Putamen (tissue), 1 donor: ENCODE measurements around the gene SCGB3A1.

Experiments
- DNase-seq: peaks from one replicate; pipeline ENCODE4 v3.0.0-alpha.2; 2016; ENCODE audit warnings: low spot score

SCGB3A1 gene

DNA sequence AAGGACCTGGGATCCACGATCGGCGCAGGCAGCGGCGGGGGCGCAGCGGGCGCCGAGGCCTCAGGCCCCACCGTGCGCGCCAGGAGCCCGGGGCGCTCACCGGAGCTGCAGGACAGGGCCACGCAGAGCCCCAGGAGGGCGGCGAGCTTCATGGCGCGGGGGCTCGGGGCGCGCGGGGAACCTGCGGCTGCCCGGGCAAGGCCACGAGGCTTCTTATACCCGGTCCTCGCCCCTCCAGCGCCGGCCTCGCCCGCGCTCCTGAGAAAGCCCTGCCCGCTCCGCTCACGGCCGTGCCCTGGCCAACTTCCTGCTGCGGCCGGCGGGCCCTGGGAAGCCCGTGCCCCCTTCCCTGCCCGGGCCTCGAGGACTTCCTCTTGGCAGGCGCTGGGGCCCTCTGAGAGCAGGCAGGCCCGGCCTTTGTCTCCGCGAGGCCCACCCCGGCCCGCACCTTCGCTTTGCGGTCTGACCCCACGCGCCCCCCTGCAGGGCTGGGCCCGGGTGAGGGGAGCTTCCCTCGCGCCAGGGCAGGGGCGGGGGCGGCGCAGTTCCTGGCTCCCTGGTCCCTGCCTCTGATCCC, at the start of gene SCGB3A1:
TSS of gene SCGB3A1 (minus strand) at position 189 of the 577 bp plus-strand sequence. CDS start at position 152, 37 bp downstream.
- DNase-seq = no peak

DNA sequence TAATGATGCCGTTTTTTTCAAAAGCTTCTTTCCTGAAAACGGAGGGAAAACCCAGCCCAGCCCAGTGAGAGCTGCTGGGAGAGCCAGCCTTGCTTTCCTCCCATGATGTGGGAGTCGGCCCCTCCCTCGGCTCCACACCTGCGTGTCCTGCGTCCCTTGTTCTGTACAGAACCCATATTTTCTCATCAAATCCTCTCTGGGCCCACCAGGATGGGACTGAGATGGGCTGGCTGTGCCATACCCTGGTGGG, 49.2 kb upstream of the SCGB3A1 start:
- DNase-seq = no peak

- DNase-seq = no peak
Measured at GRCh38 chr5:180639741-180640610, 48.7 kb upstream of the SCGB3A1 start.

DNA sequence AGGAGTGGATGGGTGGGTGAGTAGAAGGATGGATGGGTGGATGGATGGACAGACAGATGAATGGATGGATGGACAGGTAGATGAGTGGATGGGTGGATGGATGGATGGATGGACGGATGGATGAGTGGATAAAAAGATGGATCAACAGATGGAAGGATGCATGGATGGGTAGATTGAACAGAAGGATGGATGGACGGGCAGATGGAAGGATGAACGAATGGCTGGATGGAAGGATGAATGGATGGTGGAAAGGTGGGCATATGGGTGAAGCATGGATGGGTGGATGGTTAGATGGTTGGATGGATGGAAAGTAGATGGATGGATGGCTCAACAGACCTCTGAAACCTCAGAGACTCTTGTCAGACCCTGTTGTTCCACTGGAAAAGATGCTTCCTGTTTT, 48.0 kb upstream of the SCGB3A1 start:
- DNase-seq = no peak

DNA sequence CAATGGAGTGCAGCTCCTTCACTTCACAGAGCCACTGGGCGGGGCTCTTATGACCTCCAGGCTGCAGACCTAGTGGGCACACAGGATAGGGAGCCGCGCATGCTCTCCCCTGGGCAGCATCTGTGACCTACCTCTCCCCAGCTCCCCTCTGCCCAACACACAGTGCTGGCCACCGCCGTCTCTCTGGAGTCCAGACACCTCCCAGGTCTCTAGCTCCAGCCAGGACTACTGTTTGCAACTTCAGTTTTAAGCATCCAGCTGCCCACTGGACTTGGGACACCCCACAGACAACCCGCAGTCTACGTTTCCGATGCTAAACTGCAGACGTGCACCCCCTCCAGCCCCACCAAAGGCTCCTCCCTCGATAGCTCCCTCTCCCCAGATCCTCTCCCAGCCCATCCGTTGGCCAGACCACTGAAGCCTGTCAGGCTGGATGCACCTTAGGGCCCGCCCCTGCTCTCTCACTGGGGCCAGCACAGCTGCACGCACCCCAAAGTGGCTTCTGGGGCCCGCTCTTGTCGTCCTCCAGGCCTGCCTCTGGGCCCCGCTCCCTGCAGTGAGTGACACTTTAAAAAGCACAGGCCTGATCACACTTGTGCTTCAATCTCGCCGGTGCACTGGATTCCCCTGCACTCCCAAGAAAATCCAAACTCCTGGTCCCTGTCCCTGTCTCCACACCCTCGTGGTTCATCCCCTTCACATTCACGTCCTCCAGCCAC, 46.8 kb upstream of the SCGB3A1 start:
- no peak for DNase-seq

GRCh38 chr5:180636403-180637075, 45.2 kb upstream of the SCGB3A1 start:
- DNase-seq = no peak

DNA sequence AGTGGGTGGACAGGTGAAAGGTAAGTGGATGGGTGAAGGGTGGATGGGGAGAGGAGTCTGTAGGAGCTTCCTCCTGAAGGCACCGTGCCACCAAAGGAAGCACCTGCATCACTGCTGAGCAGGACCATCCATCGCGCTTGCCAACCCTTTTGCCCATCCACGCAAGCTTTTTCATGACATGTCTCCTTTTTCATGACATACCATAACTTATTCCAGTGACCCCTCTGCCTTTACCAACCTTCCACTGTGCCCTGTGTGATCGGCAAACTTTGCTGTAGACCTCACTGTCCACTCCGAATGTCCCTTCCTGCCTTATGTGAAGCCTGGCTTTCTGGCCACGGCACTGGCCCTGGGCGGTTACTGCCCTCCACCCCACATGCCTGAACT, 44.7 kb upstream of the SCGB3A1 start:
- no peak for DNase-seq

DNA sequence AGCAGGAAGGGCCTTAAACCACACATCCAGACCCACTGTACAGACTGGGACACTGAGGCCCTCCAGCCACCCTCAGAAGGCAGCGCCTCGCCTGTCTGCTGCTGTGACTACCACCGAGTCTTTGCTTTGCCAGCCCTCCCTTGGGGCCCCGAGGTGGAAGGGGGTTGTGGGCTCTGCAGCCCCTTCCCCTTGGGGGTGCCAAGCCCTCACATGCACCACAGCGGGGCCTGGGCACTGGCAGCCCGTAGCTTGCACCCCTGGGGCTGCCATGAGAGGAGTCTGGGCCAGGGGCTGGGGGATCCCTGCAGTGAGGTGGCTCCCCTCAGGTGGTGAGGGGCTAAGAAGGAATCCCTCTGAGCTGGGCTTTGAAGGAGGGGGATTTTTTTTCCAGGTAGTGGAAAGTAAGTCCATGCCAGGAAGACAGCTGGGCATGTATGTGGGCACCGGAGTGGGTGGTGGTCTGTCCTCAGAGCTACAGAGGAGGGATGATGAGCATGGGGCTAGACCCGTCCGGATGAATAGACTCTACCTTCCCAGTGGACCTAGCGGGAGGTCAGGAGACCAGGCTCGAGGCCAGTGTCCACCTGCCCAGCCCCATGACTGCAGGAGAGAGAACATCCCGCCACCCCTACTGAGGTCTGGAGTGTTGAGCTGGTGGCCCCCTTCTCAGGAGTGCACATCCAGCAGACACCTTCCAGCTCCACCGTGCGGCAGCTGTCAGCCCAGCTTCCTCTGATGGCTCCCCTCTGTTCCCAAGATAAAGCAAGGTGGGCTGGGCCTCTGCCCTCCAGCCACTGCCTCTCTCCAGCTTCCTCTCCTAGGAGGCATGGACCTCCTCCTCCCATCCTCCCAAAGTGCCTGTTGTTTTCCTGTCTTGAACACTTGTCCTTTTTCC, 42.2 kb upstream of the SCGB3A1 start:
- DNase-seq = no peak

DNA sequence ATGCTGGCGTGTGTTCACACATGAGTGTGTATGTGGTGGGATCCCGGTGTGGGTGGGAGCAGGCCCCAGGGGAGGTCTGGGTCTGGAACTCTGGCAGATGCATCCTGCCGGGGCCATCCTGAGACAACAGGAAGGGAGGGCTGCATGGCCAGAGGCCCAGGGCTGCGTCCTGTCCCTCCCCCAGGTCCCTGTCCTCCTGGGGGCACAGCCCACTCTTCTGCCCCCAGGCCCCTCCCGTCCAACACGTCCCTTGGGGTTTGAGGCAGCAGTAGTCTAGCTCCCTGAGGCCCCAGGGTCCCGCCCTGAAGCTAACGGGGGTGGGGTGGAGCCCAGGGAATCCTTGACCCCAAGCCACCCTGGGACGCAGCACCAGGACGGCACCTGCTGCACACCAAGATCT, 41.5 kb upstream of the SCGB3A1 start:
- DNase-seq = no peak

DNA sequence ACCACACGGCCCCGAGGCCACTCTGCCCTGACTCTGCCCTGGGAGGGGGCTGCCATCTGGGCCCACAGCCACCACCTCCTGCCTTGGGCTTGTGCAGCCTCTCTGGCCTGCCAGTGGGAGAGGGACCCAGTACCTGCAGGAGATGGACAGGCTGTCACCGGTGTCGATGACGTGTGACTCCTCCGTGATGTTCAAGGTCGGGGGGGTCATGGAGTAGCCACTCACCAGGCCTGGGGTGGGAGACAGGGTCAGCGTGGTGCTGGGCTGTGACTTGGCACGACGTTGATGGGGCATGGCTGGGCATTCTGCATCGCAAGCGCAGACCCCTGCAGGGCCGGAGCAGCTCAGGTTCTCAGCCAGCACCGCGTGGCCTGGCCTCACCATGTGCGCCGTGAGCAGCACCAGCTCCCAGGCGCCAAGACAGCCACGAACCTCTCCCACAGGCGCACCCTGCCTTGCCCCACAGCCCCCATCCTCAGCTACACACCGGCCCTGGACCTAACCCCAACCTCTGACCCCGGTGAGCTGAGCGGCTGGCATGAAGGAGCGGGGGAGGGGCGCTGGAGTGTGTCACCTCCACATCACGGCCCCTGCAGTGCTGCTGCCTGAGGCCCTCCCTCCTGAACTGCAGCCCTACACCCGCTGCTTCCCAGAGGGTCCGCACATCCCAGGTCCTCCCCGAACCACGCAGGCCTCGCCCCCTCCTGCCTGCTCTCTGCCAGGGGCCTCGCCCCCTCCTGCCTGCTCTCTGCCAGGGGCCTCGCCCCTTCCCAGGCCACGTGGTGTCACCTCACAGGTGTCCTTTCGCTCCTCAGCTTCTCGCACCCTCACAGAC, 40.5 kb upstream of the SCGB3A1 start:
- DNase-seq = no peak

DNA sequence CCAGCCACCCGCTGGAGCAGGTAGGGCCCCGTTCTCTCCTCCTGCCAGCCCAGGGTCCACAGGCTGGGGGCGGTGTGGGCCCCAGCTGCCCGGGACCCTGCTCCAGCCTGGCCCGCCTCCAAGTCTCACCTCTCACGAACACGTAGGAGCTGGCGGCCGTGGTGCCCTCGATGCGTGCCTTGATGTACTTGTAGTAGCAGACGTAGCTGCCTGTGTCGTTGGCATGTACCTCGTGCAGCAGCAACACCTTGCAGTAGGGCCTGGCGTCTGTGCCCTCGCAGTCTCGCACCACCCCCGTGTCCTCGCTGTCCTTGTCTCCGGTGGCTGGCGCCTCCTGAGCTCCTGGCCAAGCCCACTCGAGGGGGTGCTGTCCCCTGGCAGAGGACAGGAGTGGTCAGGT, 39.1 kb upstream of the SCGB3A1 start:
- no peak for DNase-seq

GRCh38 chr5:180629831-180630382, 38.6 kb upstream of the SCGB3A1 start:
- DNase-seq = no peak

- DNase-seq = no peak
Measured at GRCh38 chr5:180628827-180629750, 37.8 kb upstream of the SCGB3A1 start.

- DNase-seq = no peak
Measured at GRCh38 chr5:180628211-180628610, 36.9 kb upstream of the SCGB3A1 start.

GRCh38 chr5:180627386-180628120, 36.3 kb upstream of the SCGB3A1 start:
- DNase-seq = no peak

DNA sequence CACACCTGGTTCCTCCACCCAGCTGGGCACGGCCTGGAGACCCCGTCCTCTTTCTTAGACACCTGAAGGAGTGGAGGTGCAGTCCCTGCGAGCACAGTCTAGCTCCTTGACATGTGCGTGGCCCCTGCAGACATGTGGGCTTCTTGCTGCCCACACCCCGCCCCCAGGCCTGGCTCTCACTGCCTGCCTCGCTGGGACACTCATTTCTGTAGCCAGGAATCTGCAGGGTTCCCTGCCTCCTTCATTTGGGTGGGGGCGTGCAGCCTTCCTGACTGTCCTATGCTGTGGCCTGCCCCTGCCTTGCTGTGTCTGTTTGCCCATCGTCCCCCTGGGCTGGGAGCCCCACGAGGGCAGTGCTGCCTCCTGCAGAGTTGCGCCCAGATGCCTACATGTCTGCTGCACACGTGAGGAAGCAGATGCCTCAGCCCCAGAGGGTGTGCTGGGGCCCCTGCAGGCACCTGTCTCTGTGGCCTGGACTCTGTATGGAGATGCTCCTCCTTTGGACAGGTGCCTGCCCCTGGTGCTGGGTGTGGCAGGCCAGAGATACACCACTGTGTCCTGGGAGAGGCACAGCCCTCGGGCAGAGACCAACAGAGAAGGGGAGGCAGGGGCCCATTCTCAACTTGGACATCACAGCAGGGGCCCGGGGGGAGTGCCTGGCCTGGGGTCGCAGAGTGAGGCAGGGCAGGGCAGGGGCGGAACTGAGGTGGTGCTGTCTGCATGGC, 35.5 kb upstream of the SCGB3A1 start:
- DNase-seq = no peak

DNA sequence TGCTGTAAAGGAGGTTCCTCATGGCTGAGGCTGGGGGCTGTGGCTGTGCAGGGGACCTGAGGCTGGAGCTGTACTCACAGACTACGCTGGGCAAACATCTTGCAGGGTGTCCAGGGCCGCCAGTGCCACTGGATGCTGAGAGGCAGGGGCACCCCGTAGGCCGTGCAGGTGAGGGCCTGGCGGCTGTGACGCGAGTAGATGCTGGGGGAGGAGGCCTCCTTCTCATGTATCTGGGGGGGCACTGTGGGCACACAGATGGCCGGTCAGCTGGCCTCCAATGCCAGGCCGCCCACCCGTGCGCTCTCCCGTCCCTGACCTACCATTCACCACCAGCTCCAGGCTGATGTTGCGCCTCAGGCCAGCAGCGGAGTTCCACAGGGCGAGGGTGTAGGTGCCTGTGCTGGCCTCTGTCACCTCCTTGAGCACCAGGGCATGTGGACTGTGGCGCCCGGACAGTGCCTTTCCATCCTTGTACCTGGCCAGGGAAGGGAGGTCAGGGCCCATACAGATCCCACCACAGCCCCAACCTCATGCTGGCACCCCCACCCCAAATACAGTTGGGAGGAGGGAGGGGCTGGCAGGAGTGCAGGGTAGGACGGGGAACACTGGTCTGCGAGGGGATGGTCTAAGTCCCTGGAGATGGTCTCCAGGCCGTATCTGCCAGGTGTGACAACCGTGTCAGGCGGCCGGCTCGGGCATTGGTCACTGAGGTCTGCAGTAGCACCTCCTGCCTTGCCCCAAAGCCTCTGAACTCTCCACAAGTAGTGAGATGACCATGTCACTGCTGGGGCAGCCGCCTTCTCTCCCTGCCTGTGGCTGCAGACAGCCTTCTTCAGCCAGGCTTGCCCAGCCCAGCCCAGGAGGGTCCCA, 34.7 kb upstream of the SCGB3A1 start:
- DNase-seq = no peak
